HG02884 (cell line): ENCODE measurements around the gene GOLGA8G.
"Not testable (repeated sequence)": the region's sequence is repeated elsewhere in the genome, so short reads cannot be mapped to it uniquely, and the experiment has no call there.

Experiments used
- ATAC-seq: cut with Tn5 transposase; IDR thresholded peaks from one replicate; pipeline ENCODE4 v1.9.1; 2021; ENCODE audit warnings: mild to moderate bottlenecking, moderate library complexity; ENCODE audit not compliant: unreplicated experiment

Gene GOLGA8G

GRCh38 chr15:28532954-28533353, at the start of gene GOLGA8G:
TSS of gene GOLGA8G (minus strand) at chr15:28532971. CDS start at chr15:28532909, 62 bp downstream.
- not testable (repeated sequence) for ATAC-seq

- ATAC-seq = not testable (repeated sequence)
Measured at GRCh38 chr15:28573351-28573750, 40.6 kb upstream of the GOLGA8G start.

- ATAC-seq = not testable (repeated sequence)
Measured at GRCh38 chr15:28553268-28553667, 20.5 kb upstream of the GOLGA8G start, which contains the start of gene GOLGA6L25. TSS of gene GOLGA6L25 (plus strand) at chr15:28553568. CDS start at chr15:28553629, 61 bp downstream.

- ATAC-seq = not testable (repeated sequence)
Measured at GRCh38 chr15:28515208-28515607, 17.6 kb downstream of the GOLGA8G start.

GRCh38 chr15:28514128-28514527, 18.6 kb downstream of the GOLGA8G start:
- ATAC-seq = not testable (repeated sequence)

- ATAC-seq = not testable (repeated sequence)
Measured at GRCh38 chr15:28508217-28508889, 24.4 kb downstream of the GOLGA8G start.

GRCh38 chr15:28481340-28481739, 51.4 kb downstream of the GOLGA8G start:
- ATAC-seq = not testable (repeated sequence)
